ENCODE results near the gene ABI3BP. TPM values are rescaled to one million over a fixed set of nuclear protein-coding genes. Genes with fewer than 3 reads are reported as not detected.

The ABI3BP gene
- total RNA-seq, 6 donors from 2014 or later, result 46.1 to 130 (median 101) TPM

DNA sequence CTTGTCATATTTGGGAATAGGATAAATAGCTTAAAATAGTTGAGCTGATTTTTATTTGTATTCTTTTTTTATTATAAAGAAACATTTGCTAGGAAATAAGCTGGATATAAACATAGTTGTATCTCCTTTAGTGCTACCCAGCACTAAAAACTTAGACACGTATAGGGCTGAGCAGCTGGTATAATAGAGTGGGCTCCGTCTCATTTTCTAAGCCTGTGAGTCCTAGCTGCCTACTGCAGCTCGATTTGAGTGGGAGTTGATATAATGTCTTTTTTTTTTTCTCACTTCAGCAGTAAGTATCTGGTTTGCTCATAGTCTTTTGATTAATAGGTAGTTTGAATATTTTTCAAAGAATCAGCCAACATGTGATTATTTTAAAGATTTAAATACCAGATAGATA, 249.7 kb downstream of the ABI3BP start:
- 90 to 91% methylated on average over 3 of the region's 3 CpGs for WGBS, 2 donors
- peaks cover 6 to 93% (median 22%) of the 10 kb centered on the region in 4 donors for H3K36me3 ChIP-seq
- H3K4me3 ChIP-seq, result no peak overlapping the region
- H3K27ac ChIP-seq, result no peak overlapping the region
- no peak for ATAC-seq (ENCODE audit: low FRiP score in 2 of 2)
- no peak for DNase-seq
- no peaks in the 10 kb centered on the region for H3K27me3 ChIP-seq
- TF ChIP-seq POLR2AphosphoS5 (IDR thresholded peaks at IDR 0.05) (no peak), POLR2A (IDR thresholded peaks at IDR 0.05) (no peak), EP300 (IDR thresholded peaks at IDR 0.05) (no peak)
- TF ChIP-seq, protein P1, sequence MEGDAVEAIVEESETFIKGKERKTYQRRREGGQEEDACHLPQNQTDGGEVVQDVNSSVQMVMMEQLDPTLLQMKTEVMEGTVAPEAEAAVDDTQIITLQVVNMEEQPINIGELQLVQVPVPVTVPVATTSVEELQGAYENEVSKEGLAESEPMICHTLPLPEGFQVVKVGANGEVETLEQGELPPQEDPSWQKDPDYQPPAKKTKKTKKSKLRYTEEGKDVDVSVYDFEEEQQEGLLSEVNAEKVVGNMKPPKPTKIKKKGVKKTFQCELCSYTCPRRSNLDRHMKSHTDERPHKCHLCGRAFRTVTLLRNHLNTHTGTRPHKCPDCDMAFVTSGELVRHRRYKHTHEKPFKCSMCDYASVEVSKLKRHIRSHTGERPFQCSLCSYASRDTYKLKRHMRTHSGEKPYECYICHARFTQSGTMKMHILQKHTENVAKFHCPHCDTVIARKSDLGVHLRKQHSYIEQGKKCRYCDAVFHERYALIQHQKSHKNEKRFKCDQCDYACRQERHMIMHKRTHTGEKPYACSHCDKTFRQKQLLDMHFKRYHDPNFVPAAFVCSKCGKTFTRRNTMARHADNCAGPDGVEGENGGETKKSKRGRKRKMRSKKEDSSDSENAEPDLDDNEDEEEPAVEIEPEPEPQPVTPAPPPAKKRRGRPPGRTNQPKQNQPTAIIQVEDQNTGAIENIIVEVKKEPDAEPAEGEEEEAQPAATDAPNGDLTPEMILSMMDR (IDR thresholded peaks at IDR 0.05), result no peak
- H3K9me3 ChIP-seq, result no peaks in the 10 kb centered on the region
- no peaks in the 10 kb centered on the region for H3K4me1 ChIP-seq

DNA sequence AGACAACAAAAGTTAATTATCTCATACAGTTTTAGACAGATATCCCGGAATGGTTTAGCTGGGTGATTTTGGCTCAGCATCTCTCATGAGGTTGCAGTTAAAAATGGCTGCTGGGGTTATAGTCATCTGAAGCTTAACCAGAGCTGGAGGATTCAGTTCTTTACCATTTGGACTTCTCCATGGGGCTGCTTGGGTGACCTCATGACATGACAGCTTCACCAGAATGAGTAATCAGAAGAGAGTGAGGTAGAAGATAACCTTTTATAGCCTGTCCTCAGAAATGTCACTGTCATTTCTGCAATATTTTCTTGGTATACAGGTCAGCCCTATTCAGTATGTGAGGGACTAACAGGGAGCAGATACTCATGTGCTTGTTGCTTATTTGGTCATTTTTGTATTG, 253.0 kb downstream of the ABI3BP start:
- WGBS, 2 donors, result 92 to 100% methylated on average over 1 of the region's 1 CpG
- H3K4me3 ChIP-seq, result no peak overlapping the region
- H3K4me1 ChIP-seq, result no peaks in the 10 kb centered on the region
- H3K36me3 ChIP-seq, result peaks cover 6 to 93% (median 25%) of the 10 kb centered on the region in 4 donors
- H3K27ac ChIP-seq, result no peak overlapping the region
- TF ChIP-seq EP300 (IDR thresholded peaks at IDR 0.05) (no peak), POLR2A (IDR thresholded peaks at IDR 0.05) (no peak), POLR2AphosphoS5 (IDR thresholded peaks at IDR 0.05) (no peak)
- TF ChIP-seq, protein P1 (IDR thresholded peaks at IDR 0.05), result no peak
- H3K9me3 ChIP-seq, result no peaks in the 10 kb centered on the region
- H3K27me3 ChIP-seq, result no peaks in the 10 kb centered on the region
- DNase-seq, result no peak
- no peak for ATAC-seq (ENCODE audit: low FRiP score in 2 of 2)

DNA sequence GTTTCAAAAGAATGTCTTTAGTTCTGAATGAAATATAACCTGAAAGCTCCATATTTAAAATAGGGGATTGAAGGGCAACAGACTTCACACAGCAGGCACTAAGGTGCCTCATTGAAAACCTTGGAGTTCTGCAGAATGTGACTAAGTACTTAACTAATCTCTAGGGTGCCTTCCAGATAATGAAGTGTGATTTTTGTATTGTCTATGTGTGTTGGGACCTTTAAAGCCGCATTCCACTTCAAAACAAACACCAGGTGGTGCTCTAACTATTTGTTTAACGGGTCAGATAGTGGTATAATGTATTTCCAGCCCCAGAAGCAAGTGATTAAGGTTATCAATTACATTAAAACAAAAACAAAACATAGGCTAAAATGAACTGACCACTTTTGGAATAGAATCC, 255.9 kb downstream of the ABI3BP start:
- no peak for DNase-seq
- H3K27me3 ChIP-seq, result no peaks in the 10 kb centered on the region
- no peak overlapping the region for H3K4me3 ChIP-seq
- H3K27ac ChIP-seq, result no peak overlapping the region
- WGBS, 2 donors, result 33 to 57% methylated on average over 2 of the region's 2 CpGs
- TF ChIP-seq POLR2A (IDR thresholded peaks at IDR 0.05), result no peak
- no peak for TF ChIP-seq POLR2AphosphoS5 (IDR thresholded peaks at IDR 0.05)
- TF ChIP-seq EP300 (IDR thresholded peaks at IDR 0.05), result no peak
- TF ChIP-seq, protein P1 (IDR thresholded peaks at IDR 0.05), result peak in 2 of 6 experiments; percentile 19 to 24
- peak in 1 of 2 donors; percentile 43 for ATAC-seq (ENCODE audit: low FRiP score in 2 of 2)
- peaks cover 6 to 96% (median 29%) of the 10 kb centered on the region in 4 donors for H3K36me3 ChIP-seq
- H3K4me1 ChIP-seq, result no peaks in the 10 kb centered on the region
- no peaks in the 10 kb centered on the region for H3K9me3 ChIP-seq

DNA sequence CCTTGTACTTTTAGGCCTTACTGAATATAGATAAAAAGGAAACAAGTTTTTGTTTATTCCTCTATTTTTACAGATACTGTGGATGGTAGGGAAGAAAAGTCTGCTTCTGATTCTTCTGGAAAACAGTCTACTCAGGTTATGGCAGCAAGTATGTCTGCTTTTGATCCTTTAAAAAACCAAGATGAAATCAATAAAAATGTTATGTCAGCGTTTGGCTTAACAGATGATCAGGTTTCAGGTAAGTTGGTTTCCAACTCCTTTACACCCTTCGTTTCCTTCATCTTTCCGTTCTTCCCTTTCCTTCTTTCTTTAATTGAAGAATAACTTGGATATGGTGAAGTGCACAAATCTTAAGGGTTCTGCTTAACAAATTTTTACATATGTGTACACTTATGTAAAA, 260.8 kb downstream of the ABI3BP start:
- no peak overlapping the region for H3K4me3 ChIP-seq
- no peak for DNase-seq
- 87 to 93% methylated on average over 3 of the region's 3 CpGs for WGBS, 2 donors
- no peaks in the 10 kb centered on the region for H3K27me3 ChIP-seq
- no peaks in the 10 kb centered on the region for H3K9me3 ChIP-seq
- H3K36me3 ChIP-seq, result peaks cover 4 to 84% (median 24%) of the 10 kb centered on the region in 4 donors
- no peak for ATAC-seq (ENCODE audit: low FRiP score in 2 of 2)
- TF ChIP-seq EP300 (IDR thresholded peaks at IDR 0.05) (no peak), POLR2AphosphoS5 (IDR thresholded peaks at IDR 0.05) (no peak), POLR2A (IDR thresholded peaks at IDR 0.05) (no peak)
- TF ChIP-seq, protein P1 (IDR thresholded peaks at IDR 0.05), result no peak
- H3K4me1 ChIP-seq, result no peaks in the 10 kb centered on the region
- H3K27ac ChIP-seq, result no peak overlapping the region

DNA sequence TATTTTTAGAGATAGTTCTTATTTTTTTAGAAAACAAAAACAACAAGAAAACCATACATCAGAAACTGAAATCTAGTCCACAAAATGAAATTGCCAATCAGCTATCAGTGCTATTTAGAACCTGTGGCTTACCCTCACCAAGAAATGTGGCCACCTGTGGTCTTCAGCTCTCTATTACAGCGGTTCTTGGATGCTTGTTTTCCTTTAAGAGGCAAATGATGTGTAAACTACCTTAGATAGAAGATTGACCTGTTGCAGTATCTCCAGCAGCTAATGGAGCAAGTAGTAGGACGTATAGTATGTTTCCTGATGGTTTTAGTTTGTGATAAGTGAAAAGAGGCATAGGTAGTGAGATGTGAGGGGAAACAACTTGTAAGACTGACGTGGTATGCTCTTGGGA, 262.7 kb downstream of the ABI3BP start:
- H3K4me1 ChIP-seq, result no peaks in the 10 kb centered on the region
- H3K9me3 ChIP-seq, result no peaks in the 10 kb centered on the region
- DNase-seq, result no peak
- ATAC-seq (ENCODE audit: low FRiP score in 2 of 2), result no peak
- 65 to 75% methylated on average over 3 of the region's 3 CpGs for WGBS, 2 donors
- no peaks in the 10 kb centered on the region for H3K27me3 ChIP-seq
- no peak overlapping the region for H3K4me3 ChIP-seq
- peaks cover 4 to 81% (median 22%) of the 10 kb centered on the region in 4 donors for H3K36me3 ChIP-seq
- TF ChIP-seq EP300 (IDR thresholded peaks at IDR 0.05), result no peak
- no peak for TF ChIP-seq POLR2A (IDR thresholded peaks at IDR 0.05)
- no peak for TF ChIP-seq POLR2AphosphoS5 (IDR thresholded peaks at IDR 0.05)
- TF ChIP-seq, protein P1 (IDR thresholded peaks at IDR 0.05), result no peak
- H3K27ac ChIP-seq, result no peak overlapping the region

Data from upper lobe of left lung (tissue), 6 donors.